GM12875 (cell line): ENCODE results near the gene SLC25A6.
A peak's percentile ranks its signal among the peaks of the same experiment; 100 is the strongest.
"Not testable (repeated sequence)": the region's sequence is repeated elsewhere in the genome, so short reads cannot be mapped to it uniquely, and the experiment has no call there.

Experiments used
- H3K4me3 ChIP-seq: one replicate; pipeline ENCODE4 v1.5.1; 2011; ENCODE audit warnings: low read depth, low read length, control low read depth
- TF ChIP-seq, protein P1 (sequence below): IDR thresholded peaks from 2 replicates; pipeline ENCODE4 v1.5.1; 2011; ENCODE audit warnings: low read depth, mild to moderate bottlenecking, control low read depth, inconsistent platforms, low read length, moderate library complexity, borderline replicate concordance; ENCODE audit not compliant: insufficient read depth

SLC25A6 gene

DNA sequence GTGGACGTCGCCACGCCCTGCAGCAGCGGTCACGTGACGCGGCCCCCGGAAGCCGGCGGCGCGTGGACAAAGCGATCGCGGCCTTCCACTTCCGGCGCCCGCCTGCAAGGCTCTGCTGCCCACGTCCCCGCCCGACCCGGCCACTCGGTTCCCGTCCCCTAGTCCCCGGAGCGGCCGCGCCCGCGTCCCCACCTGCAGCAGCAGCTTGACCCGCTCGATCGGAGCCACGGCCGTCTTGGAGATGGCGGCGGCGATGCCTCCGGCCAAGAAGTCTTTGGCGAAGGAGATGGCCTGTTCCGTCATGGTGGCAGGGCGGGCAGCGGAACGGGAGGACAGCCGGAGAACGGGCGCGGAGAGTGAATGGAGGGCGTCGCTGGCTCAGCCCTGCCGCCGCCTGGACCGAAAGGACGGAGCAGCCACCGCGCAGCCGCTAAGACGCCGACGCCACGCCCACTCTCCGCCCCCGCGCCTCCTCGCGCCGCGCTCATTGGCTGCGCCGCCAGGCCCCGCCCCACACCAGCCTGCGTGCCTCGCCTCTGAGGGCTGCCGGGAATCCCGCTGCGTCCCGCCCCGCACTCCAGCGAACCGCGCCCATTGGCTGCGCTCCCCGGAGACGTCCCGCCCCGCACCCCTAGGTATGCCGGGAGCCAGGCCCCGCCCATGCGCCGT is at the start of gene SLC25A6:
SLC25A6 (minus strand) TSS at position 407 of the 669 bp plus-strand sequence; CDS start at position 303, 104 bp downstream.
- TF ChIP-seq, protein P1, sequence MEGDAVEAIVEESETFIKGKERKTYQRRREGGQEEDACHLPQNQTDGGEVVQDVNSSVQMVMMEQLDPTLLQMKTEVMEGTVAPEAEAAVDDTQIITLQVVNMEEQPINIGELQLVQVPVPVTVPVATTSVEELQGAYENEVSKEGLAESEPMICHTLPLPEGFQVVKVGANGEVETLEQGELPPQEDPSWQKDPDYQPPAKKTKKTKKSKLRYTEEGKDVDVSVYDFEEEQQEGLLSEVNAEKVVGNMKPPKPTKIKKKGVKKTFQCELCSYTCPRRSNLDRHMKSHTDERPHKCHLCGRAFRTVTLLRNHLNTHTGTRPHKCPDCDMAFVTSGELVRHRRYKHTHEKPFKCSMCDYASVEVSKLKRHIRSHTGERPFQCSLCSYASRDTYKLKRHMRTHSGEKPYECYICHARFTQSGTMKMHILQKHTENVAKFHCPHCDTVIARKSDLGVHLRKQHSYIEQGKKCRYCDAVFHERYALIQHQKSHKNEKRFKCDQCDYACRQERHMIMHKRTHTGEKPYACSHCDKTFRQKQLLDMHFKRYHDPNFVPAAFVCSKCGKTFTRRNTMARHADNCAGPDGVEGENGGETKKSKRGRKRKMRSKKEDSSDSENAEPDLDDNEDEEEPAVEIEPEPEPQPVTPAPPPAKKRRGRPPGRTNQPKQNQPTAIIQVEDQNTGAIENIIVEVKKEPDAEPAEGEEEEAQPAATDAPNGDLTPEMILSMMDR = no peak
- H3K4me3 ChIP-seq = peak within 1 kb of the TSS; percentile 100

- TF ChIP-seq, protein P1 = no peak
- no peak overlapping the region for H3K4me3 ChIP-seq
Measured at GRCh38 chrX:1440506-1440905, 48.6 kb upstream of the SLC25A6 start.

- TF ChIP-seq, protein P1 = no peak
Measured at GRCh38 chrX:1435241-1435895, 43.5 kb upstream of the SLC25A6 start.

GRCh38 chrX:1434871-1435240 is 42.9 kb upstream of the SLC25A6 start:
- TF ChIP-seq, protein P1 = no peak
- no peak overlapping the region for H3K4me3 ChIP-seq

More at GRCh38 chrX:1435241-1435895, 43.5 kb upstream of the SLC25A6 start:
- H3K4me3 ChIP-seq = no peak overlapping the region

GRCh38 chrX:1433646-1434357 is 41.9 kb upstream of the SLC25A6 start:
- H3K4me3 ChIP-seq = no peak overlapping the region
- TF ChIP-seq, protein P1 = no peak

DNA sequence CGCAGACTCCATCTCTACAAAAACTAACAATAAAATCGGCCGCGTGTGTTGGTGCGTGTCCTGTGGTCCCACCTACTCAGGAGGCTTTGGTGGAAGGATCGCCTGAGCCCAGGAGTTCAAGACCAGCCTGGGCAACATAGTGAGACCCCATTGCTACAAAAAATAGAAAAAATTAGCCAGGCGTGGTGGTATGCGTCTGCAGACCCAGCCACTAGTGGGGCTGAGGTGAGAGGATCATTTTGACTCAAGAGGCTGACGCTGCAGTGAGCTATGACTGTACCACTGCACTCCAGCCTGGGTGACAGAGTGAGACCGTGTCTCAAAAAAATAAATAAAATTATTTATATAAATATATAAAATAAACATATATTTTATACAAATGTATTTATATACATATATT is 38.5 kb upstream of the SLC25A6 start:
- H3K4me3 ChIP-seq = no peak overlapping the region
- TF ChIP-seq, protein P1 = no peak

- TF ChIP-seq, protein P1 = no peak
- H3K4me3 ChIP-seq = no peak overlapping the region
Measured at GRCh38 chrX:1427756-1428155, 35.8 kb upstream of the SLC25A6 start.

DNA sequence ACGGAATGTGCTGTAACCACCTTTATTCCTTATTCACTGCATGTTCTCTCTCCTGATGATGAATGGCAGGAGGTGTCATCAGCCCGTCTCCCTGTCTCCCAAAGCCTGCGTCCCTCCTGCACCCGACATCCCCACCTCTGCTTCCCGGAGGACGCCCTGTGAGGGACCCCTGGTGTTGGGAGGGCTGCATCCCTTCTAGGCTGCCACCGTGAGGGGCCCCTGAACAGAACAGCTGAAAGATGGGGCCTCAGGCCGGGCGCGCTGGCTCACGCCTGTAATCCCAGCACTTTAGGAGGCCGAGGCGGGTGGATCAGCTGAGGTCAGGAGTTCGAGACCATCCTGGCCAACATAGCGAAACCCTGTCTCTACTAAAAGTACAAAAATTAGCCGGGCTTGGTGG is 34.4 kb upstream of the SLC25A6 start:
- H3K4me3 ChIP-seq = not testable (repeated sequence)
